Activated B cell treated with CpG ODN at 0.5 μM for 24 hours (primary cell): ENCODE measurements around the gene GLB1L3. TPM values are rescaled to one million over a fixed set of nuclear protein-coding genes. Genes with fewer than 3 reads are reported as not detected.

Source experiments
- ATAC-seq: fragments of 200-7000 bp; cut with Tn5 transposase; one replicate; pipeline ENCODE4 v1.10.0; 2021; ENCODE audit warnings: low read depth, mild to moderate bottlenecking, moderate library complexity
- CTCF ChIA-PET: fragments of 350-600 bp; sonication (Branson Sonifier 250); formaldehyde crosslinking; loops from one replicate; lab custom pipeline; 2021; ENCODE audit warnings: antibody characterized with exemption; lab: Charles Lee
- POLR2A ChIA-PET: fragments of 350-600 bp; sonication (Branson Sonifier 250); formaldehyde crosslinking; loops from one replicate; lab custom pipeline; 2021; ENCODE audit warnings: antibody characterized with exemption; lab: Charles Lee
- DNase-seq: peaks from one replicate; pipeline ENCODE4 v3.0.0; 2022
- H3K27ac Mint-ChIP-seq: one replicate; pipeline ENCODE4 v1.8.0; 2020; ENCODE audit warnings: mixed read lengths
- H3K27me3 Mint-ChIP-seq: one replicate; pipeline ENCODE4 v1.8.0; 2021; ENCODE audit warnings: mixed read lengths
- H3K36me3 Mint-ChIP-seq: one replicate; pipeline ENCODE4 v1.8.0; 2021; ENCODE audit warnings: low read depth, mixed read lengths
- H3K4me1 Mint-ChIP-seq: one replicate; pipeline ENCODE4 v1.8.0; 2021; ENCODE audit warnings: mixed read lengths
- H3K4me3 Mint-ChIP-seq: one replicate; pipeline ENCODE4 v1.8.0; 2020; ENCODE audit warnings: mild to moderate bottlenecking, mixed read lengths
- H3K9me3 Mint-ChIP-seq: one replicate; pipeline ENCODE4 v1.8.0; 2020; ENCODE audit warnings: mixed read lengths
- CTCF ChIP-seq: fragments of 200-600 bp; IDR thresholded peaks from one replicate; pipeline ENCODE4 v1.8.0; 2022; ENCODE audit warnings: antibody characterized with exemption, mild to moderate bottlenecking
- intact Hi-C: fragments of 100-400 bp; cut with micrococcal nuclease; formaldehyde crosslinking; loops from one replicate; pipeline ENCODE4 v1.15.1; 2024
- total RNA-seq: library from RNA; stranded (reverse); gene quantifications from 2 replicates; pipeline ENCODE4 v1.2.3, GENCODE V29; 2022

Gene GLB1L3
- total RNA-seq, 1 donor from 2014 or later, result not detected

GRCh38 chr11:134260983-134261382 is 15.2 kb upstream of the GLB1L3 start:
- Mint-ChIP-seq H3K9me3 (no peaks in the 10 kb centered on the region), H3K27me3 (no peaks in the 10 kb centered on the region), H3K4me3 (no peak overlapping the region), H3K36me3 (peaks cover 57% of the 10 kb centered on the region), H3K4me1 (no peaks in the 10 kb centered on the region), H3K27ac (no peak overlapping the region)
- no peak for ATAC-seq
- no peak for DNase-seq
- intact Hi-C loops, result no loop called here
- POLR2A ChIA-PET, result no interaction called here
- CTCF ChIA-PET, result no interaction called here
- no peak for TF ChIP-seq CTCF

GRCh38 chr11:134261626-134262488 is 14.3 kb upstream of the GLB1L3 start:
- intact Hi-C loops, result no loop called here
- ChIA-PET POLR2A (no interaction called here), CTCF (interaction anchor here (0.8 to 1.2 kb wide), 3 partner anchors 8 to 38 kb away, joined by 3 read pairs; partner anchors contain the start of genes ACAD8, GLB1L3, THYN1 and VPS26B)
- Mint-ChIP-seq H3K4me1 (no peaks in the 10 kb centered on the region), H3K27me3 (no peaks in the 10 kb centered on the region), H3K9me3 (no peaks in the 10 kb centered on the region), H3K4me3 (no peak overlapping the region), H3K36me3 (peaks cover 55% of the 10 kb centered on the region), H3K27ac (no peak overlapping the region)
- no peak for TF ChIP-seq CTCF
- no peak for DNase-seq
- ATAC-seq, result no peak

- Mint-ChIP-seq H3K36me3 (peaks cover 34% of the 10 kb centered on the region), H3K27ac (no peak overlapping the region), H3K9me3 (no peaks in the 10 kb centered on the region), H3K27me3 (peaks cover 11% of the 10 kb centered on the region), H3K4me3 (no peak overlapping the region), H3K4me1 (no peaks in the 10 kb centered on the region)
- no peak for ATAC-seq
- no peak for DNase-seq
- intact Hi-C loops, result no loop called here
- ChIA-PET CTCF (interaction anchor here (0.6 to 1.4 kb wide), 2 partner anchors 13 to 215 kb away, joined by 3 read pairs; no protein-coding TSS in a partner anchor), POLR2A (no interaction called here)
- no peak for TF ChIP-seq CTCF
These were observed 11.0 kb upstream of the GLB1L3 start for GRCh38 chr11:134264966-134265764.

- POLR2A ChIA-PET, result no interaction called here
- Mint-ChIP-seq H3K27ac (no peak overlapping the region), H3K4me3 (no peak overlapping the region), H3K36me3 (peaks cover 22% of the 10 kb centered on the region), H3K9me3 (no peaks in the 10 kb centered on the region), H3K4me1 (no peaks in the 10 kb centered on the region), H3K27me3 (peaks cover 21% of the 10 kb centered on the region)
- intact Hi-C loops, result no loop called here
- CTCF ChIA-PET, result no interaction called here
- TF ChIP-seq CTCF, result no peak
- DNase-seq (no peak), ATAC-seq (no peak)
These were observed 9.7 kb upstream of the GLB1L3 start for GRCh38 chr11:134266440-134266839.

GRCh38 chr11:134266841-134267251 is 9.3 kb upstream of the GLB1L3 start:
- Mint-ChIP-seq H3K27me3 (peaks cover 24% of the 10 kb centered on the region), H3K4me1 (no peaks in the 10 kb centered on the region), H3K36me3 (peaks cover 18% of the 10 kb centered on the region), H3K27ac (no peak overlapping the region), H3K9me3 (no peaks in the 10 kb centered on the region), H3K4me3 (no peak overlapping the region)
- ATAC-seq, result no peak
- DNase-seq, result no peak
- CTCF ChIA-PET, result no interaction called here
- intact Hi-C loops, result no loop called here
- POLR2A ChIA-PET, result no interaction called here
- no peak for TF ChIP-seq CTCF
